GM12865 (cell line): ENCODE measurements around the gene BTBD1.

Source experiments
- DNase-seq: peaks from one replicate; pipeline ENCODE4 v3.0.0; 2010; ENCODE audit warnings: low read depth
- H3K4me3 ChIP-seq: 2 replicates; pipeline ENCODE4 v1.5.1; 2011; ENCODE audit warnings: mild to moderate bottlenecking, low read depth, low read length, control low read depth
- TF ChIP-seq, protein P1 (sequence below): IDR thresholded peaks from 2 replicates; pipeline ENCODE4 v1.5.1; 2011; ENCODE audit warnings: low read length, control low read depth, low read depth, inconsistent platforms; ENCODE audit not compliant: insufficient read depth; ENCODE audit errors: missing control alignments

The BTBD1 gene

DNA sequence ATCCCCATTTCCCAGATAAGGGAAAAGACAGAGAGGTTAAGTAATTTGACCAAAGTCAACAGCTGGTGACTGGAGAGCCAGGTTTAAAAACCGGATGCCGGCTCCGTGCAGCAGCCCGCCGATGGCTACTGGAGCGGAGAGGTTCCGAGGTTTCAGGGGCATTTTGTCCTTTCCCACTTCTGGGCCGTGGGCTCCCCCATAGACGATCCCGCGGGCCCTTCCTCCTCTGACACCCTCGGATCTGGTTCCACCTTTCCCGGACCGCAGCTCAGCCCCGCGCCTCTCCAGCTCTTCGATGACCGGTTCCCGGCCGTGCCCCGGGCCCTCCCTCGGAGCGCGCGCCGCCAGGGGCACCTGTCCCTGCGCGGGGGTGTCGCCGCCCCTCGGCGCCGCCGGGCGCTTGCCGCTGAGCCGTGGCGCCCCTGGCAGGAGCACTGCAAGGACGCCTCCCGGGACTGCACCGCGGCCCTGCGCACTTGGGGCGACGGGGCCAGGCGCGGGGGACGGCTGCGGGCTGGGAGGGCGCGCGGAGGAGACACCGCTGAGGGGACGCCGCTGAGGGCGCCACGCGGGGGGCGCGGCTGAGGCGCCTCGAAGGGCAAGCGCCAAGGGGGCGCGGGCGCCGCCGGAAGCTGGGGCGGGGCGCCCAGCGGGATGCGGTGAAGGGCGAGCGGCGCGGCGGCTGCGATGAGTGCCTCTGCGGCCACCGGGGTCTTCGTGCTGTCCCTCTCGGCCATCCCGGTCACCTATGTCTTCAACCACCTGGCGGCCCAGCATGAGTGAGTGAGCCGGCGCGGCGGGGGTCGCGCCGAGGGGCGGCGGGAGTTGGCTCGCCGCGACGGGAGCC is 40.2 kb upstream of the BTBD1 start, which contains the start of gene TM6SF1:
TM6SF1 (plus strand) TSS at position 652 of the 847 bp plus-strand sequence; CDS start at position 688, 36 bp downstream.
- TF ChIP-seq, protein P1, sequence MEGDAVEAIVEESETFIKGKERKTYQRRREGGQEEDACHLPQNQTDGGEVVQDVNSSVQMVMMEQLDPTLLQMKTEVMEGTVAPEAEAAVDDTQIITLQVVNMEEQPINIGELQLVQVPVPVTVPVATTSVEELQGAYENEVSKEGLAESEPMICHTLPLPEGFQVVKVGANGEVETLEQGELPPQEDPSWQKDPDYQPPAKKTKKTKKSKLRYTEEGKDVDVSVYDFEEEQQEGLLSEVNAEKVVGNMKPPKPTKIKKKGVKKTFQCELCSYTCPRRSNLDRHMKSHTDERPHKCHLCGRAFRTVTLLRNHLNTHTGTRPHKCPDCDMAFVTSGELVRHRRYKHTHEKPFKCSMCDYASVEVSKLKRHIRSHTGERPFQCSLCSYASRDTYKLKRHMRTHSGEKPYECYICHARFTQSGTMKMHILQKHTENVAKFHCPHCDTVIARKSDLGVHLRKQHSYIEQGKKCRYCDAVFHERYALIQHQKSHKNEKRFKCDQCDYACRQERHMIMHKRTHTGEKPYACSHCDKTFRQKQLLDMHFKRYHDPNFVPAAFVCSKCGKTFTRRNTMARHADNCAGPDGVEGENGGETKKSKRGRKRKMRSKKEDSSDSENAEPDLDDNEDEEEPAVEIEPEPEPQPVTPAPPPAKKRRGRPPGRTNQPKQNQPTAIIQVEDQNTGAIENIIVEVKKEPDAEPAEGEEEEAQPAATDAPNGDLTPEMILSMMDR: peak; percentile 11

DNA sequence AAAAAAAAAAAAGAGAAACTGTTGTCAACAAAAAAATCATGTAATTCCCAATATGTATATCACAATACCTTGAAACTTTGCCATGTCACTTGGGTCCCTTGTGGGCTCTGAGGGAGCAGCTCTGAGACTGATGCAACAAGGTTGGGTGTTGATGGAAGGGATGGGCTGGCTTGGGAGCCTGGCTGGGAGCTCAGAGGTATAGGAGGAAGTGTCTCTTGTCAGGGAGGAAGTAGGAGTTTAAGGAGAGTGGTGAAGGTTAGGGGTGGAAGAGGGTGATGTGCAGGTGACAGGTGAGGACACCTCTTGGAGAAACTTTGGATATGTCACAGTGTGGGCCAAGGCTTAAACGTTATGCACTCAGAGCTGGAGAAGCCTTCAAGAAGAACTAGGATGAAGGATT is 38.4 kb upstream of the BTBD1 start:
- DNase-seq: no peak
- TF ChIP-seq, protein P1: no peak
- no peak overlapping the region for H3K4me3 ChIP-seq

More for the DNA sequence above, 40.2 kb upstream of the BTBD1 start, which contains the start of gene TM6SF1:
- peak within 1 kb of the TSS; percentile 77 for H3K4me3 ChIP-seq
- peak; percentile 44 for DNase-seq

DNA sequence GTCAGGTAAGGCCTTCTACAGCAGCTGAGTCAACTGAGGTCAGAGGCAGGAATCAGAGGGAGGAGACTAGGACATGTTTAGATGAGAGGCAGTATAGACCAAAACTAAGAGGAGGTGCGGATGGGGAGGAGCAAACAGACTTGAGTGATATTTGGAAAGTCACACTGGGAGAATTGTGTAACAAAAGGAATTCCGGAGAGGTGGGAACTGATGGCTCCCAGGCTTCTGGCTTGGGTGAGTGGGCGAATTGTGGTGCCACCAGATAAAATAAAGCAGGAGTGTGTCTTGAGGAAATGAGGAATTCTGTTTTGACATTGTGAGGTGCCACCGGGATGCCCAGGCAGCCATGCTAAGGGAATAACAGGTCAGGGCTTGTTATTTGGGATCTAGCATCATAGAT is 37.1 kb upstream of the BTBD1 start:
- DNase-seq: no peak
- TF ChIP-seq, protein P1: no peak
- H3K4me3 ChIP-seq: no peak overlapping the region

DNA sequence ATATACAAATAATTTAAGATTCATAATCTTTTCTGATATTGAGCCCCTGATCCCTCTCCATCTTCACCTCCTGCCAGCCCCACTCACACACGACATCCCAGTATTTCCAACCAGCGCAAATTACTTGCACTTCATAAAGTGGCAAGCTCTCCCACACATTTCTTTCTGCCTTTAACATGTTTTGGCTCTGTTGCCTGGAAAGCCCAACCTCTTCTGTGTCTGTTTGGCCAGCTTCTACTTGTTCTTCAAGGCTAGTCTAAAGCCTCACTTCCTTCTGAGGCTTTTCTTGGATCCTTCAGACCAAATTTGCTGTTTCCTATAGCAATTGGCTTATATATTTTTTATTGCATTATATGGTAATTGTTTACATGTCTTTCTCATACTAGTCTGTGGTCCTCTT is 35.3 kb upstream of the BTBD1 start:
- TF ChIP-seq, protein P1: no peak
- H3K4me3 ChIP-seq: no peak overlapping the region
- no peak for DNase-seq

DNA sequence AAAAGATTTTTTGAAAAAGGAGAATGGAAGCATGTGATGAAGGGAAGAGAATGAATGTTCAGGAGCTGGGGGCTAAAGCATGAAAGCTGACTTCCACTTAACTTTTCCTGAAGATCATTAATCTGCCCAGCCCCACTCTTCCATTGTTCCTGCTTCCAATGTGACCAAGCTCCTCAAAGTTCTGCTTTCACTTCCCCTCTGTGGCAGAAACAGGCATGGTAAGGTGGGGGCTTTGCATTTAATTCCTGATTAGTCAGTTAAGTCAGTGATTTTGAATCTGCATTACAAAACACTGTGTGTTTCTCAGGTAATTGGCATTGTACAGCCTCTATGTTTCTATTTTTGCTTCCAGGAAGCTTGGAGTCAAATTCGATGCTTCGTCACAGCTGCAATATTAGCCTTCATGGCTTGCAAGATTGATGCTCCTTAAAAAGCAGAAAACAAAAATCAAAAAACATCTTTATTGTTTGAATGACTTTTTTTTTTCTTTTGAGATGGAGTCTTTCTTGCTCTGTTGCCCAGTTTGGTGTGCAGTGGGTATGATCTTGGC is 33.1 kb upstream of the BTBD1 start:
- TF ChIP-seq, protein P1: no peak

DNA sequence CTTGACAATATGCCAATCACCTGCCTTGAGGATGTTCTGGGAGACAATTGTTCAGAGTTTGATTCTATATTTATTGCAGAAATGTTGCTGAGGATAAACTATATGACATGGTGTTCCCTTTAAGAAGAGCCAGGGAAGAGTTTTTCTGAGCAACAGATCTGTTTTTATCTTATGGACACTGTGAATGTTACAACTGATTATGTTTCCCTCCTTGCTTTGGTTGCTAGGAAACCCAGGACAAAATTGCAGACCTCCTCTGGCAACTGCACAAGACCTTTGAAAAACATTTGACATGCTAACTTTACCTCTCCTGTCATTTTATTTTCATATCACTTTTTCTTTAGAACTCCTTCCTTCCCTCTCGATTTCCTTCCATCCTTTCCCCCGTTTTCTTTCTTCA is 32.2 kb upstream of the BTBD1 start:
- H3K4me3 ChIP-seq: no peak overlapping the region
- TF ChIP-seq, protein P1: no peak
- DNase-seq: no peak

More for the DNA sequence above, 33.1 kb upstream of the BTBD1 start:
- no peak overlapping the region for H3K4me3 ChIP-seq
- no peak for DNase-seq
